ENCODE results near the gene TMEM253. TPM values are rescaled to one million over a fixed set of nuclear protein-coding genes. Genes with fewer than 3 reads are reported as not detected.

TMEM253 gene
- total and polyA plus RNA-seq, 9 of the 15 experiments (the other 6 are each of a cell fraction or from before 2014, with no cell fraction given): 0.11 to 0.61 (median 0.26) TPM; not detected in 3

DNA sequence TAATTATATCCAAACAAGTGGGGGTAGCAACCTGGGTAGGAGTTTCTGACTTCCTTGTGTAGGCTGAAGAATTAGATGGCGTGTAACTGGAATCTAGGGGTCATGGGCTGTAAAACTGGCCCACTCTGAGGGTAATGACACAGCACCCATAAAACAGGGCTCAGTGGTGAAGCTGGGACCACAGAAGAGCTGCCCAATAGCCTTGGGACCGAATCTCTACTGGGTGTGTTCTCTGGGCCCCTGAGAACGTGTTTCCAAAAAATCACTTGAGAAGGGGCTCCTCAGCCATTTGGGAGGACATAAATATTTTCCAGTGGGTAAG lies 39.6 kb upstream of the TMEM253 start (continued):
- no peak for TF ChIP-seq CCNT2 (IDR thresholded peaks at IDR 0.05; ENCODE audit: borderline replicate concordance, extremely low read depth, insufficient read length, low read depth, low read length)
- TF ChIP-seq CHD1 (IDR thresholded peaks at IDR 0.05; ENCODE audit: low read length): no peak
- no peak for TF ChIP-seq CSDE1 (IDR thresholded peaks at IDR 0.05)

- Histone ChIP-seq H3K9ac (ENCODE audit: insufficient read depth in 1 of 2, low read depth in 2 of 2, low read length in 2 of 2) (no peak overlapping the region), H3K36me3 (ENCODE audit: control insufficient read depth, insufficient read depth, low read length) (no peaks in the 10 kb centered on the region), H3K4me3 (no peak overlapping the region), H3K4me1 (replicated peaks in 1 of 2; ENCODE audit: control insufficient read depth in 2 of 2, insufficient read depth in 2 of 2, low read length in 2 of 2) (no peaks in the 10 kb centered on the region; a peak in 1 of 5 replicates), H3K79me2 (ENCODE audit: control insufficient read depth, insufficient read depth, low read length) (no peaks in the 10 kb centered on the region), H3K9me3 (replicated peaks; ENCODE audit: control insufficient read depth, insufficient read depth, low read depth, low read length) (no peaks in the 10 kb centered on the region), H3K27ac (ENCODE audit: extremely low read depth, low read depth, low read length) (no peak overlapping the region), H3K27me3 (ENCODE audit: control insufficient read depth in 2 of 2, insufficient read depth in 2 of 2, low read length in 2 of 2) (no peaks in the 10 kb centered on the region), H3K4me2 (ENCODE audit: insufficient read depth, low read length) (no peak overlapping the region), H2AFZ (ENCODE audit: low read depth, low read length) (no peak overlapping the region), H3K9me1 (ENCODE audit: control insufficient read depth, insufficient read depth, low read length) (no peaks in the 10 kb centered on the region), H4K20me1 (replicated peaks; ENCODE audit: control insufficient read depth, insufficient read depth, low read length) (no peaks in the 10 kb centered on the region)
- in situ Hi-C loops (cut with MboI): no loop called here
- FAIRE-seq (no peak), DNase-seq (ENCODE audit: extremely low read depth in 1 of 4, low spot score in 3 of 4) (no peak), ATAC-seq (no peak)
- CTCF ChIA-PET (ENCODE audit: low intra/inter-chr PET ratio): no interaction called here
- WGBS (ENCODE audit: insufficient coverage, low coverage, missing lambda C conversion rate): 82% methylated on average over 3 of the region's 3 CpGs
- no TSS peak for BruUV-seq (replicated peaks)
- intact Hi-C loops (cut with micrococcal nuclease): no loop called here
- TF ChIP-seq MAX (CRISPR knock-in tag; IDR thresholded peaks at IDR 0.05) (no peak), TCF7 (IDR thresholded peaks at IDR 0.05; ENCODE audit: borderline replicate concordance) (no peak), ZNF764 (CRISPR knock-in tag; IDR thresholded peaks at IDR 0.05; ENCODE audit: low read depth) (no peak), E2F5 (CRISPR knock-in tag; IDR thresholded peaks at IDR 0.05) (no peak), SAFB2 (IDR thresholded peaks at IDR 0.05; ENCODE audit: borderline replicate concordance, low read depth, low read length, severe bottlenecking) (no peak), ELF2 (CRISPR knock-in tag; IDR thresholded peaks at IDR 0.05) (no peak), EP300 (IDR thresholded peaks at IDR 0.05; ENCODE audit: low read length) (no peak), NR4A1 (CRISPR knock-in tag; IDR thresholded peaks at IDR 0.05) (no peak), NR4A1 (tag; IDR thresholded peaks at IDR 0.05) (no peak), KHSRP (IDR thresholded peaks at IDR 0.05) (no peak), FOXM1 (IDR thresholded peaks at IDR 0.05; ENCODE audit: low read depth) (no peak), FOXM1 (CRISPR knock-in tag; IDR thresholded peaks at IDR 0.05; ENCODE audit: low read depth) (no peak), ZNF589 (CRISPR knock-in tag; IDR thresholded peaks at IDR 0.05; ENCODE audit: low read depth) (no peak), ZNF639 (CRISPR knock-in tag; conservative IDR thresholded peaks at IDR 0.05 in 1 of 2, IDR thresholded peaks at IDR 0.05 in 1 of 2) (no peak), BRCA1 (IDR thresholded peaks at IDR 0.05) (no peak), BRCA1 (CRISPR knock-in tag; IDR thresholded peaks at IDR 0.05) (no peak)
- POLR2A ChIA-PET: interaction anchor here (0.6 kb wide), 1 partner anchor 44 kb away, joined by 3 read pairs; no protein-coding TSS in a partner anchor
Measured at GRCh38 chr14:21063479-21063878, 37.4 kb upstream of the TMEM253 start.

Data from K562 (cell line).